Measurements from ENCODE around the gene FYN. TPM values are rescaled to one million over a fixed set of nuclear protein-coding genes. Genes with fewer than 3 reads are reported as not detected.

FYN gene
- total and polyA plus RNA-seq, 2 of the 13 experiments (the other 11 are each of a cell fraction or from before 2014, with no cell fraction given) = 15.5 to 24.6 TPM

- TF ChIP-seq USF2 (IDR thresholded peaks at IDR 0.05; ENCODE audit: low read depth, low read length) (no peak), USF2 (CRISPR knock-in tag; IDR thresholded peaks at IDR 0.05; ENCODE audit: borderline replicate concordance) (no peak), NR1H2 (CRISPR knock-in tag; IDR thresholded peaks at IDR 0.05; ENCODE audit: borderline replicate concordance, low read depth) (no peak), KLF15 (CRISPR knock-in tag; IDR thresholded peaks at IDR 0.05; ENCODE audit: borderline replicate concordance) (no peak), ZNF503 (CRISPR knock-in tag; IDR thresholded peaks at IDR 0.05) (no peak), PCBP2 (optimal IDR thresholded peaks at IDR 0.05; ENCODE audit: low read depth, low read length, poor library complexity, severe bottlenecking) (no peak), IRF9 (CRISPR knock-in tag; IDR thresholded peaks at IDR 0.05; ENCODE audit: borderline replicate concordance) (0 out of 2 replicates have a peak, but pooled peaks have one; percentile 17), ZNF800 (CRISPR knock-in tag; IDR thresholded peaks at IDR 0.05) (0 out of 2 replicates have a peak, but pooled peaks have one; percentile 35), ZNF607 (CRISPR knock-in tag; IDR thresholded peaks at IDR 0.05; ENCODE audit: borderline replicate concordance) (peak; percentile 22; the same call in 1 of the 2 replicates), WIZ (CRISPR knock-in tag; IDR thresholded peaks at IDR 0.05) (no peak), ZNF24 (IDR thresholded peaks at IDR 0.05) (no peak), IRF2 (CRISPR knock-in tag; IDR thresholded peaks at IDR 0.05) (peak; percentile 69; the same call in 1 of the 2 replicates), ZNF441 (CRISPR knock-in tag; IDR thresholded peaks at IDR 0.05; ENCODE audit: borderline replicate concordance) (no peak), ZNF782 (CRISPR knock-in tag; IDR thresholded peaks at IDR 0.05; ENCODE audit: borderline replicate concordance) (peak; percentile 62; the same call in 1 of the 2 replicates), ZNF629 (CRISPR knock-in tag; conservative IDR thresholded peaks at IDR 0.05) (no peak; the same call in none of the 2 replicates), ZNF331 (CRISPR knock-in tag; IDR thresholded peaks at IDR 0.05) (peak; percentile 52; the same call in 1 of the 2 replicates), DNMT3B (CRISPR knock-in tag; conservative IDR thresholded peaks at IDR 0.05) (no peak), ZNF513 (CRISPR knock-in tag; conservative IDR thresholded peaks at IDR 0.05) (no peak)
- TF ChIP-seq, protein P1, sequence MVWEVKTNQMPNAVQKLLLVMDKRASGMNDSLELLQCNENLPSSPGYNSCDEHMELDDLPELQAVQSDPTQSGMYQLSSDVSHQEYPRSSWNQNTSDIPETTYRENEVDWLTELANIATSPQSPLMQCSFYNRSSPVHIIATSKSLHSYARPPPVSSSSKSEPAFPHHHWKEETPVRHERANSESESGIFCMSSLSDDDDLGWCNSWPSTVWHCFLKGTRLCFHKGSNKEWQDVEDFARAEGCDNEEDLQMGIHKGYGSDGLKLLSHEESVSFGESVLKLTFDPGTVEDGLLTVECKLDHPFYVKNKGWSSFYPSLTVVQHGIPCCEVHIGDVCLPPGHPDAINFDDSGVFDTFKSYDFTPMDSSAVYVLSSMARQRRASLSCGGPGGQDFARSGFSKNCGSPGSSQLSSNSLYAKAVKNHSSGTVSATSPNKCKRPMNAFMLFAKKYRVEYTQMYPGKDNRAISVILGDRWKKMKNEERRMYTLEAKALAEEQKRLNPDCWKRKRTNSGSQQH (CRISPR knock-in tag; IDR thresholded peaks at IDR 0.05; ENCODE audit: low read depth) = no peak; the same call in 1 of the 2 replicates
Observed at GRCh38 chr6:111610548-111611172, 262.6 kb downstream of the FYN start (continued).

All from HepG2 (cell line).